Uterus (tissue), 4 donors: ENCODE measurements around the gene ALG2. TPM values are rescaled to one million over a fixed set of nuclear protein-coding genes. Genes with fewer than 3 reads are reported as not detected.

ENCODE experiments used
- DNase-seq, 2 donors: peaks; one replicate each; pipeline ENCODE4 v3.0.0-alpha.2; 2019 to 2020
- H3K27ac ChIP-seq, 2 donors: fragments of 200-600 bp; sonication (generic); 1 replicate in 1 of 2; 2 replicates in 1 of 2; pipeline ENCODE4 v1.5.1; 2016 to 2018
- H3K27me3 ChIP-seq, 2 donors: fragments of 200-600 bp; sonication (generic); one replicate each; pipeline ENCODE4 v1.5.1; 2018 to 2019; ENCODE audit warnings: control low read depth in 1 of 2
- H3K36me3 ChIP-seq, 2 donors: fragments of 200-600 bp; sonication (generic); one replicate each; pipeline ENCODE4 v1.5.1; 2019; ENCODE audit warnings: control low read depth in 1 of 2
- H3K4me1 ChIP-seq, 2 donors: fragments of 200-600 bp; sonication (generic); one replicate each; pipeline ENCODE4 v1.5.1; 2018 to 2019; ENCODE audit warnings: control low read depth in 1 of 2
- H3K4me3 ChIP-seq, 2 donors: fragments of 200-600 bp; sonication (generic); 1 replicate in 1 of 2; 2 replicates in 1 of 2; pipeline ENCODE4 v1.5.1; 2018 to 2019; ENCODE audit warnings: mild to moderate bottlenecking in 1 of 2
- H3K9me3 ChIP-seq, 2 donors: fragments of 200-600 bp; sonication (generic); one replicate each; pipeline ENCODE4 v1.5.1; 2019; ENCODE audit warnings: control low read depth in 1 of 2
- POLR2A ChIP-seq, 2 donors: fragments of 450-650 bp; IDR thresholded peaks; one replicate each; pipeline ENCODE4 v1.6.1; 2016; ENCODE audit warnings: antibody characterized with exemption in 2 of 2, mild to moderate bottlenecking in 1 of 2, moderate library complexity in 1 of 2
- intact Hi-C: fragments of 100-400 bp; cut with DNase I; formaldehyde crosslinking; loops from one replicate; pipeline ENCODE4 v1.15.1; 2023; ENCODE audit warnings: low total_unique reads
- total RNA-seq, 4 donors: library from RNA; depleted of rRNA in 3 of 4; stranded (reverse); fragments of >200 nt in 3 of 4; gene quantifications; one replicate each; pipeline versions ENCODE4 v1.1.0 to v1.2.4, GENCODE V29; 2014 to 2023
- TF ChIP-seq, protein P1 (sequence below), 4 experiments: fragments of 200-600 bp in 2 of 4; fragments of 450-650 bp in 2 of 4; sonication (generic) in 2 of 4; IDR thresholded peaks; one replicate each; pipeline ENCODE4 v1.5.1; 2016 to 2019; ENCODE audit warnings: antibody characterized with exemption in 4 of 4, mild to moderate bottlenecking in 2 of 4, moderate library complexity in 1 of 4
- donor health status: DM: yes; HTN: yes; CAD: no.

ALG2 gene
- total RNA-seq, 4 donors from 2014 or later: 37.6 to 62.2 (median 45.3) TPM

DNA sequence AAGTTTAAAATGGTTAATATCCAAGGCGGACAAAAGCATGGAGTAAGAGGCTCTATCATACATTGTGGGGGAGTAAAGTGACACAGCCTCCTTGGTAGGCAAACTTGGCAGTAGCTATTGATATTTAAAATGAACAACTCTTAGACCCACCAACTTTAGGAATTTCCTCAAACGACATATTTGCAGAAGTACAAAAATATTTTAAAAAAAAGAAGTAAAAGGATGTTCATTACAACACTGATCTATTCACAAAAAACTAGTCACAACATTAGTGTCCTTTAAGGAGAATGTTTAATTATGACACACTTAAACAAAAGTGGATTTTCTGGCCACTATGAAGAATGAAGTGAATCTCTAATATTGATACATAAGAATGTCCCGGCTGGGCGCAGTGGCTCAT lies 1.7 kb downstream of the ALG2 start:
- intact Hi-C loops: no loop called here

DNA sequence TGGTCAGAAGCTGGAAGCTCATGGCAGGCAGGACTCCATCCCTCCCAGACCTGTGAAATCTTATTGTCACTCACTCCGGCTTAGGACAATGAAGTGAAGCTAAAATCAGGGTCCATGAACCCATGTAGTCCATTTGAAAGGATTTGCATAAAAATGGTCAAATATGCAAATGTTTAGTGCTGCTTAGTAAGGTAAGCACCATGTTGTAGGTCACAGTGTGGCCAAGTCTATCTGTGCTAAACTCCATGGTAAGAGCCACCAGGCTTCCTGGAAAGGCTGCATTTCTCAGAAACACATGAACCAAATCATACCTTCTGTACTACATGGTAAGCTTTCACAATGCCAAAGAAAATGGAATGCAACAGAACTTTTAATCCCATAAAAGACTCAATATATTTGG lies 5.7 kb downstream of the ALG2 start:
- no peaks in the 10 kb centered on the region for H3K36me3 ChIP-seq
- intact Hi-C loops: no loop called here
- peaks cover 3 to 4% of the 10 kb centered on the region in 2 donors for H3K4me1 ChIP-seq
- H3K27ac ChIP-seq: no peak overlapping the region
- no peak overlapping the region for H3K4me3 ChIP-seq
- no peaks in the 10 kb centered on the region for H3K9me3 ChIP-seq
- no peak for DNase-seq
- TF ChIP-seq, protein P1, sequence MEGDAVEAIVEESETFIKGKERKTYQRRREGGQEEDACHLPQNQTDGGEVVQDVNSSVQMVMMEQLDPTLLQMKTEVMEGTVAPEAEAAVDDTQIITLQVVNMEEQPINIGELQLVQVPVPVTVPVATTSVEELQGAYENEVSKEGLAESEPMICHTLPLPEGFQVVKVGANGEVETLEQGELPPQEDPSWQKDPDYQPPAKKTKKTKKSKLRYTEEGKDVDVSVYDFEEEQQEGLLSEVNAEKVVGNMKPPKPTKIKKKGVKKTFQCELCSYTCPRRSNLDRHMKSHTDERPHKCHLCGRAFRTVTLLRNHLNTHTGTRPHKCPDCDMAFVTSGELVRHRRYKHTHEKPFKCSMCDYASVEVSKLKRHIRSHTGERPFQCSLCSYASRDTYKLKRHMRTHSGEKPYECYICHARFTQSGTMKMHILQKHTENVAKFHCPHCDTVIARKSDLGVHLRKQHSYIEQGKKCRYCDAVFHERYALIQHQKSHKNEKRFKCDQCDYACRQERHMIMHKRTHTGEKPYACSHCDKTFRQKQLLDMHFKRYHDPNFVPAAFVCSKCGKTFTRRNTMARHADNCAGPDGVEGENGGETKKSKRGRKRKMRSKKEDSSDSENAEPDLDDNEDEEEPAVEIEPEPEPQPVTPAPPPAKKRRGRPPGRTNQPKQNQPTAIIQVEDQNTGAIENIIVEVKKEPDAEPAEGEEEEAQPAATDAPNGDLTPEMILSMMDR (IDR thresholded peaks at IDR 0.05): no peak
- TF ChIP-seq POLR2A (IDR thresholded peaks at IDR 0.05): no peak
- H3K27me3 ChIP-seq: no peaks in the 10 kb centered on the region

More for the DNA sequence above, 1.7 kb downstream of the ALG2 start:
- Histone ChIP-seq H3K27ac (no peak overlapping the region), H3K27me3 (no peaks in the 10 kb centered on the region), H3K36me3 (no peaks in the 10 kb centered on the region), H3K9me3 (no peaks in the 10 kb centered on the region), H3K4me3 (peak overlapping the region in 1 of 2 donors; percentile 95), H3K4me1 (peaks cover 20% of the 10 kb centered on the region in 2 donors)
- TF ChIP-seq, protein P1 (IDR thresholded peaks at IDR 0.05): no peak
- TF ChIP-seq POLR2A (IDR thresholded peaks at IDR 0.05): no peak
- no peak for DNase-seq

GRCh38 chr9:99213197-99213596 lies 8.5 kb downstream of the ALG2 start:
- no peak for TF ChIP-seq POLR2A (IDR thresholded peaks at IDR 0.05)
- Histone ChIP-seq H3K4me1 (no peaks in the 10 kb centered on the region), H3K27me3 (no peaks in the 10 kb centered on the region), H3K36me3 (no peaks in the 10 kb centered on the region), H3K4me3 (no peak overlapping the region), H3K9me3 (peaks cover 0 to 7% of the 10 kb centered on the region in 2 donors), H3K27ac (no peak overlapping the region)
- DNase-seq: no peak
- intact Hi-C loops: no loop called here

GRCh38 chr9:99211746-99212145 lies 10.0 kb downstream of the ALG2 start:
- Histone ChIP-seq H3K9me3 (peaks cover 0 to 7% of the 10 kb centered on the region in 2 donors), H3K4me3 (no peak overlapping the region), H3K27ac (no peak overlapping the region), H3K36me3 (no peaks in the 10 kb centered on the region), H3K4me1 (no peaks in the 10 kb centered on the region), H3K27me3 (no peaks in the 10 kb centered on the region)
- DNase-seq: no peak
- TF ChIP-seq POLR2A (IDR thresholded peaks at IDR 0.05): no peak
- TF ChIP-seq, protein P1 (IDR thresholded peaks at IDR 0.05): no peak
- intact Hi-C loops: no loop called here

GRCh38 chr9:99210572-99210971 lies 11.2 kb downstream of the ALG2 start:
- Histone ChIP-seq H3K4me1 (no peaks in the 10 kb centered on the region), H3K36me3 (no peaks in the 10 kb centered on the region), H3K27ac (no peak overlapping the region), H3K9me3 (peaks cover 0 to 7% of the 10 kb centered on the region in 2 donors), H3K27me3 (no peaks in the 10 kb centered on the region), H3K4me3 (no peak overlapping the region)
- no peak for DNase-seq
- TF ChIP-seq, protein P1 (IDR thresholded peaks at IDR 0.05): no peak
- TF ChIP-seq POLR2A (IDR thresholded peaks at IDR 0.05): no peak
- intact Hi-C loops: no loop called here

GRCh38 chr9:99201603-99202002 lies 20.1 kb downstream of the ALG2 start:
- TF ChIP-seq POLR2A (IDR thresholded peaks at IDR 0.05): no peak
- TF ChIP-seq, protein P1 (IDR thresholded peaks at IDR 0.05): no peak
- no peaks in the 10 kb centered on the region for H3K9me3 ChIP-seq
- intact Hi-C loops: no loop called here

More at GRCh38 chr9:99201603-99202002, 20.1 kb downstream of the ALG2 start:
- Histone ChIP-seq H3K27me3 (no peaks in the 10 kb centered on the region), H3K36me3 (no peaks in the 10 kb centered on the region), H3K4me3 (no peak overlapping the region), H3K27ac (no peak overlapping the region), H3K4me1 (no peaks in the 10 kb centered on the region)
- DNase-seq: no peak
